Measurements from ENCODE around the gene BBS4.

The BBS4 gene

DNA sequence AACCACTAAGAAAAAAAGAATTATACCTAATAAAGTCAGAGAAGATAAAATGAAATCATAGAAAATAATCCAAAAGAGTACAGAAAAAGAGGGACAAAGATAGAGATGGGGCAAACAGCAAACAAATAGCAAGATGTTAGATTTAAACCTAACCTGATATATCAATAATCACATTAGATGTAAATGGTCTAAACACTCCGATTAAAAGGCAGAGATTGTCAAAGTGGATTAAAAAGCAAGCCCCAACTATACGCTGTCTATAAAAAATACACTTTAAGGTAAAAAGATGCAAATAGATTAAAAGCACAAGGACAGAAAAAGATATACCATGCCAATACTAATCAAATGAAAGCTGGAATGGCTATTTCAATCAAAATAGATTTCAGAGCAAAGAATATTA lies 80.8 kb downstream of the BBS4 start:
- DNase-seq, result no peak

DNA sequence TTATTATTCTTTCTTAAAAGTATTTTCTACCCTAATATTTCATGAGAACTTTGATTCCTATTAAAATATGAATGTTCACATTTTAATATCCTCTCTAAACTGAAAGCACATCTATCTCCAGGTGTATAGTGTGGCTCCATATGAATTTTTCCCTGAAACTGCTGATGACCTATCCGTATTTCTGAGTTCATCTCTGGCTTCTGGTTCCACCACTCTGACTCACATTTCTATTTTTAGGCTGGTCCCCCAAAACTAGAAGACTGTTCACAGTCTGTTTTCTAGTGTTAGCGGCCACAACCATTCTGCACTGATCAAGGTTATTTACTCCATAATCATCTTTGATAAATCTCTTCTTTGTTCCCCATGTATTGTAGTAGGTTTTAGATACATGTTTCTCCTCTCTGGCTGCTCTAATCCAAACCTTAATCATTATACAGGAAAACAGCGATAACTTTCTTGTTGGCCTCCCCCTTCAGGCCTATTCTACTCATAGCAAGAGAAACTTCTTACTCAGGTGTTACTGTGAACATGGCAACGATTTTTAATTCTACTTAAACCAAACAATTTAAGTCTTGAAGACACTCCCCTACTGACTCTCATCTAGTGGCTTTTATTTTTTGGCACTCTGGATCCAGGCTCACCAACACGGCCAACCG lies 84.8 kb downstream of the BBS4 start:
- no peak for DNase-seq

- no peak for DNase-seq
Observed at GRCh38 chr15:72771329-72771725, 85.3 kb downstream of the BBS4 start.

DNA sequence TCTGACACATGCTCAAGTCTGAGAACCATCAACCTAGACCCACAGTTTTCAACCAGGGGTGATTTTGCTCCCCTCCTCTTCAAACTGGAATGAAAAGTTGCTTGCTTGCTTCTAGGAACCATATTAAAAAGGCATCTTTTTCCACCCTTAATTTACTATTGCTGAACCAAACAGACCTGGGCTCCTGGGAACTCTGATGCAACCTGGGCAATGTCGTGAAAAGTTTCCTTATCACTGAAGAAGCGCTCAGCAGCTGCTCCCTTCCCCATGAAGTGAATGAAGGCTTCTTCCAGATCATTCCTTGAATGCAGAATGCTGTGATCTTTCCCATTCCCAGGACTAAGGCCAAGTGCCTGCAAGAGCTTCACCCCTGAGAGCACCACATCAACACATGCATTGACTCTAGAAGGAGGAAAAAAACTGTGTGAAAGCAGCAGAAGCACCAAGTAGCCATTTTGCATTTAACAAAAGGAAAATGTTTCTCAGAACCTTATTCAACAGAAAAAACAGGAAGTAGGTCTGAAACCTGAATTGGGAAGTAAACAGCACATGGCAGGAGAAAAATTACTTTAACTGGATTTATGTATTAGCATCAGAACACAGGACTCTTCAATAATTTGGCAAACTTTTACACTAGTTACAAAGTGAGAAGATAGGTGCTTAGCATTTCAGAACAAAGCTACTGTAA lies 88.8 kb downstream of the BBS4 start:
- no peak for DNase-seq

- no peak for DNase-seq
Observed at GRCh38 chr15:72778796-72779195, 92.8 kb downstream of the BBS4 start.

- DNase-seq, result no peak
Observed at GRCh38 chr15:72781631-72782030, 95.6 kb downstream of the BBS4 start.

GRCh38 chr15:72782274-72783003 lies 96.4 kb downstream of the BBS4 start:
- no peak for DNase-seq

DNA sequence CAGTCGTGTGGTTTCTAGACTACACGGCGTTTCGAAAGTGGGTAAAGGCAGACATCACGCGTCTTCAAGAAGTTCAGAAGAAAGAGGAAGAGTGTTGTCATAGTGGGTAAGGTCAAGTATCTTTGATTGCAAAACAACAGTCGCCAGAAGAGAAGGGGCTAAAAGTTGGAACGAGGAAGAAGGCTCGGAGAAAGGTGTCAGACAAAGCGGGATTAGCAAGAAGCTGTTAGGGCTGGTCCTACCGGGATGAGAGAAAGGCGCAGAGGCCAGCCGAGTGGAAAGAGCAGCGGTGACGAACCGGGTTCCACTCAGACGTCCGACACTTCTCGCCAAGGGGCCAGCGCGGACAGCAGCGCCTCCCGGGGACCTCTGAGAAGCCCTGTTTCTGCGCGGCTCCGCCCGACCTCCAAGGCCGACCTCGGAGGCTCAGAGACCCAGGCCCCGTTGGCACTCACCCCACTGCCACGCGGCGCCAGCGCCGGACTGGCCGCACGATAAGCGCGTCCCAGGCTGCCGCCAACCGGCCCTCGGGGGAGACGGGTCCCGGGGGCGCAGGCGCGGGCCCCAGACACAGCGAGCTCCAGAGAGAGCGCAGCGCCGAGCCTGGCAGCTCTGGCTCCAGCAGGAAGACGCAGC lies 97.1 kb downstream of the BBS4 start:
- DNase-seq, result no peak

- peak; percentile 80 for DNase-seq
Observed at GRCh38 chr15:72783640-72784455, 97.8 kb downstream of the BBS4 start, which contains the start of gene ADPGK. Gene ADPGK (minus strand): TSS chr15:72783758. CDS start chr15:72783691, 67 bp downstream.

- no peak for DNase-seq
Observed at GRCh38 chr15:72784456-72784876, 98.5 kb downstream of the BBS4 start.

GRCh38 chr15:72785432-72785831 lies 99.4 kb downstream of the BBS4 start:
- DNase-seq, result no peak

DNA sequence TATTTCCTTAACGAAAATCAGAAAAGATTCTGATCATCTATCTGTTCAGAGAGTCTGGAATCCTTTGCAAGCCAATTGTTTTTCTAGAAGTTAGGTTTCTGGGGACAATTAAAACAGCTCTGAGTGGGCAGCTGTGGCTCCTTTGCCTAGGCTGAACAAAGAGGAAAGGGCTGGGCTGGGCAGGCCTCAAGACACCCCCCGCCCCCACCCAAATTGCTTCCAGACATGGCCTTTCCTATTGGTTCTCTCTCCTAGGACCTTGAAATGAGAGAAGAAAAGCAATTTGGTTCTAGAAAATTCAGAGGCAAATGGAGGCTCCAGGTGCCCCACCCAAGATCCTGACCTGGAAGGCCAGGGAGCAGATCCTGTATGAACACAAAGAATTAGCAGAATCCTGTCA lies 99.8 kb downstream of the BBS4 start:
- no peak for DNase-seq

- no peak for DNase-seq
Observed at GRCh38 chr15:72786242-72786641, 100.2 kb downstream of the BBS4 start.

GRCh38 chr15:72786676-72787345 lies 100.8 kb downstream of the BBS4 start:
- no peak for DNase-seq

DNA sequence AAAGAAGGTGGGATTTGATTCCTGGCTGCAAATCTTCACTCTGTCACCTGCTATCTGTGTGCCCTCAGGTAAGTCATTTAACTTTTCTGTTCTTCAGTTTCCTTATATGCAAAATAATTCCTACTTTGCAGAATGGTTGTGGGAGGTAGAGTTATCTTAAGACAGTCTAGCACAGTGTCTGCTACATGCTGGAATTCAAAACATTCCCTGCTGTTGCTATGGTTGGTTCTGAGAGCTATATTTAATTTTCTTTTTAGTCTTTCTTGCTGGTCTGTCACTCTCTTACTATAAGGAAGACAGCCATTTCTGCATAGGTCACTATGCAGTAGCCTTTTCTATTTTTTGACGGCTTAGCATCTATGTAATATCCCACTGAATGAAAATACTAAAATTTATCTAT lies 101.5 kb downstream of the BBS4 start:
- DNase-seq, result no peak

All from 8988T (cell line).